Hepatocyte (in vitro differentiated cells): Measurements from ENCODE around the gene MYH7B.

Source experiments
- EZH2 ChIP-seq: fragments of 200-600 bp; sonication (generic); IDR thresholded peaks from 2 replicates; pipeline ENCODE4 v1.6.1; 2016; ENCODE audit warnings: antibody characterized with exemption, mild to moderate bottlenecking, borderline replicate concordance
- EZH2phosphoT487 ChIP-seq: fragments of 200-600 bp; sonication (generic); IDR thresholded peaks from one replicate; pipeline ENCODE4 v1.6.1; 2018; ENCODE audit warnings: antibody characterized with exemption, mild to moderate bottlenecking, low read depth, moderate library complexity; ENCODE audit not compliant: unreplicated experiment, severe bottlenecking
- TF ChIP-seq, protein P1 (sequence below): fragments of 200-600 bp; sonication (generic); IDR thresholded peaks from 2 replicates; pipeline ENCODE4 v1.5.1; 2016; ENCODE audit warnings: antibody characterized with exemption, mild to moderate bottlenecking; ENCODE audit not compliant: poor library complexity

DNA sequence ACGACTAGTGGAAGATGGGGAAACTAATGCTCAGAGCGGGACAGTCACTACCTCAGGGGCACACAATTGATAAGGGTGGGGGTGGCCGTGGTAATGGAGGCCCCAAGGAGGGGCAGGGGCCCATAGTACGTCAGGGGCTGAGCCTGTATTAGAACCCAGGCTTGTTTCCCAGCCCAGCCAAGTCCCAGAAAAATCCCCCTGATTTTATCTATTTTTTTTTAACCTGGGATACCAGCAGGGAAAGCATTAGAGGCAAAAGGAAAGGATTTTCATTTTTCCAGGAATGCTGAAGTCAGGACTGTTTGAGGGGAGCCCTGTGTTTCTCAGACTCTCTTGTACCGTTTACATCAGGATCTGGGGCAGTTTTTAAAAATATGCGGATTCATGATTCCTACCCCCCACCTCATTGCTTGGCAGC lies 382 bp downstream of the MYH7B start:
- TF ChIP-seq EZH2phosphoT487 = no peak
- TF ChIP-seq, protein P1, sequence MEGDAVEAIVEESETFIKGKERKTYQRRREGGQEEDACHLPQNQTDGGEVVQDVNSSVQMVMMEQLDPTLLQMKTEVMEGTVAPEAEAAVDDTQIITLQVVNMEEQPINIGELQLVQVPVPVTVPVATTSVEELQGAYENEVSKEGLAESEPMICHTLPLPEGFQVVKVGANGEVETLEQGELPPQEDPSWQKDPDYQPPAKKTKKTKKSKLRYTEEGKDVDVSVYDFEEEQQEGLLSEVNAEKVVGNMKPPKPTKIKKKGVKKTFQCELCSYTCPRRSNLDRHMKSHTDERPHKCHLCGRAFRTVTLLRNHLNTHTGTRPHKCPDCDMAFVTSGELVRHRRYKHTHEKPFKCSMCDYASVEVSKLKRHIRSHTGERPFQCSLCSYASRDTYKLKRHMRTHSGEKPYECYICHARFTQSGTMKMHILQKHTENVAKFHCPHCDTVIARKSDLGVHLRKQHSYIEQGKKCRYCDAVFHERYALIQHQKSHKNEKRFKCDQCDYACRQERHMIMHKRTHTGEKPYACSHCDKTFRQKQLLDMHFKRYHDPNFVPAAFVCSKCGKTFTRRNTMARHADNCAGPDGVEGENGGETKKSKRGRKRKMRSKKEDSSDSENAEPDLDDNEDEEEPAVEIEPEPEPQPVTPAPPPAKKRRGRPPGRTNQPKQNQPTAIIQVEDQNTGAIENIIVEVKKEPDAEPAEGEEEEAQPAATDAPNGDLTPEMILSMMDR = no peak
- no peak for TF ChIP-seq EZH2
